T47D (cell line): ENCODE data around the gene FH.

ENCODE experiments used
- DNase-seq, 2 experiments: peaks; one replicate each; pipeline versions ENCODE4 v3.0.0 to v3.0.0-alpha.2; 2011 to 2012; ENCODE audit warnings: low read depth in 1 of 2, low spot score in 1 of 2
- JUND ChIP-seq: IDR thresholded peaks from 2 replicates; pipeline ENCODE4 v1.6.1; 2012; ENCODE audit warnings: low read depth
- in situ Hi-C: cut with HindIII; loops from 2 replicates; pipeline ENCODE4 v1.10.0; 2016; ENCODE audit warnings: low sequenced_read_pairs, low pct_unique_long_range_greater_than_20kb

The FH gene

DNA sequence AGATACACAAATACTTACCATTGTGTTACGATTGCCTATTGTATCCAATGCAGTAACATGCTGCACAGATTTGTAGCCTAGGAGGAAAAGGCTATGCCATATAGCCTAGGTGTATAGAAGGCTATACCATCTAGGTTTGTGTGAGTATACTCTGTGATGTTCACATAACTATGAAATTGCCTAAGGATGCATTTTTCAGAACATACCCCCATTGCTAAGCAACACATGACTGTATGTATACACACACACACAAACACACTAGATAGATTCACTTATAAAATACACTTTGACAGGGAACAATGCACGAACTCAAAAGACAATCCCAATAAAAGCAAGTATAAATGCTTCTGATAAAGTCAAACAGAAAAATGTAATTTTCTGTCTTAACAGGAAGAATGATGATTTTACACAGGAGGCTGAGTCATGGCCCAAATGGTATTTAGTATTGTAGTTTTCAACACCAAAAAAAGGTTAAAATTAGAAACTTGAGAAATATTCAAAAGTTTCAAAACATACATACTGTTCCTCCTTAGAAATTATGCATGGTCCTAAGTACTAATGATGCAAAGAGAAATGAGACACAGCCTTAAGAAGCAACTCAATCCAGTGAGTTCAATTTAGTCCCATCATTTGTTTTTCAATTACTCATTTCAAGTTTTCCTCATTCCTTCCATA lies 12.2 kb downstream of the FH start:
- no peak for DNase-seq
- TF ChIP-seq JUND: no peak
- in situ Hi-C loops: no loop called here

DNA sequence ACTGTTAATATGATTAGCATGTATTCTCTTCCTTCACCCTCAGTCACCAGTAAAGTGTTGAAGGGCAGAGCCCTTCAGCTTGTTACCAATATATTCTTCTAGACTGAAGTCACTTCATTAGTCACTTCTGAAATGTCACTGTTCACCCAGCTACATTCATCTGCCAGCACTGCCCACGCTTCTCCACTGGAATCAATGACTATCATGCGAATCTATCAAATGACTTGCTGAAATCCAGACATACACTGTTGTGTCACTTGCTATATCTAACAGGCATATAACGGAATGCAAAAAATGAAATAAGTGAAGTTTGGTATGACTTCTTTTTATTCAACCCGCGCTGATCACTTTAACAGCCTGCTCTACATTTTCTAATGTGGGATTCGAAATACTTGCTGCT lies 16.1 kb downstream of the FH start:
- in situ Hi-C loops: no loop called here
- no peak for TF ChIP-seq JUND
- DNase-seq: no peak

DNA sequence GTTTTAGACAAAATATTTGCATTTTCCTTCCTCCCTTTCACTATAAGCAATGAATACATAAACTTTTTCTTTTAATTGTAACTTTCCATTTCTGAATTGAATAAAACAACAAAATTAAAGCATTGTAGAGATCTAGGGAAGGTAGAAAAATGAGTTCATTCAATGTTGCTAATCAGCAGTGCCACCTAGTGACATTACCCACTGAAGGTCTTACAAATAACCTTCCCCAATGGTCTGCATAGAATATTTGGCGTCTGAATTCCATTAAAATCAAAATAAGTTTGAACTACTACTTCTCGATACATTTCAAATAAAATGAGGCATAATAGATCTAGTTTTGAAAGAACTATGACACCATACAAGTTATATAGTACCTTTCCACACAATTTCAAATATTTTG lies 19.6 kb downstream of the FH start:
- TF ChIP-seq JUND: no peak
- in situ Hi-C loops: no loop called here
- DNase-seq: peak; percentile 49 to 63

DNA sequence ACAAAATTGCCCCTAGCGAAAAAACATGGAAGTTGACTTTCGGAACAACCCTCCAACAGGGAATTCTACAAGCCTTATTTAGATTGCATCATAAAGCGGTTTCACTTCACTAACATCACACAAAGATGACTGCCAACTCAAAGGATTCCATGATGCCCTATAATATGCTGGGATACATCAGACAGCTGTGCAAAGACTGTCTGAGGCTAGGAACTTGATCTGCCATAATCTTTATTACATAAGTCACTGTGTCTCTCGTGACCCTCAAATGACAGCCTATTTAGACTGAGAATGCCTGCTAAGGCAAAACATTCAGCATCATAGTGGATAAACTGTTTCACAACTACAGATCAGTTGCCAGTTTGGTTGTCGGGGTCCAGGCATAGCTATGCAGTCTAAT lies 23.8 kb downstream of the FH start:
- no peak for TF ChIP-seq JUND
- in situ Hi-C loops: no loop called here
- no peak for DNase-seq

DNA sequence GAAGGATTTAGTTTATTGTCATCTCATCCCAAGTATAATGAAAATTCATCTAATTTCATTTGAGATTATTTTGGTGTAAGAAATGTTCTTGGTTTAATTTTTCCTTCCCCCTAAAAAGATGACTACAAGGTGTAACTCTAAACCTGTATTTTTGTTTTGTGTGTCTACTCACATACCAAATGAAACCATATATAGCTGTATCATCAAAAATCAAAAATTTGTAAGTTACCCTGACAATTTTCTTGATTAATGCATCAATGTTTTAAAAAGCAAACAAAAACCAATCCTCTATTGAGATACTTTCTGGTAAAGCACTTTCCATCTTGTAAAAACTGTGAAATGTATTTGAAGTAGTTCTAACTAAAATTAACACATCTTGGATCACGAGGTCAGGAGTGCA lies 30.8 kb downstream of the FH start:
- in situ Hi-C loops: no loop called here

DNA sequence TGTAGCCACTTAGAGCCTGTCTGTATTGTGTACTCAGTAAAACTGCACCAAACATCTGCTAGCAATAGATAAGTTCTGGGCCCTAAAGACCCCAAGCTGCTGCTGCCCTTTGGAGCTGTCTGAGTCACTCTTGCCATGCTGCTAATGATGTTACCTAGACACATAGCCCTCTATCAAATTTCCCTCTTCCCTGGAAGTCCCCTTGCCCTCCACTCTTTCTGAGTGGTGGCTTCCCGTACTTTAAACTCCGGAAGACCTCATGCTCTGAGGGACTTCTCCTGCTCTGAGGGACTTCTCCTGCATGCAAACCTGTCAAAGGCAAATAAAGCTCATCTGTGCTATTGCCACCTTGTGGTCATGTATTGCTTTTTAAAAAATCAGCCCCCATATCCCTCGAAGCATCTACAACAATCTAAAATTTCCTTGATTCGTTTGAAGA lies 34.0 kb downstream of the FH start:
- no peak for TF ChIP-seq JUND
- peak; percentile 15 to 51 for DNase-seq
- in situ Hi-C loops: no loop called here

More for the DNA sequence above, 30.8 kb downstream of the FH start:
- TF ChIP-seq JUND: no peak
- DNase-seq: no peak

DNA sequence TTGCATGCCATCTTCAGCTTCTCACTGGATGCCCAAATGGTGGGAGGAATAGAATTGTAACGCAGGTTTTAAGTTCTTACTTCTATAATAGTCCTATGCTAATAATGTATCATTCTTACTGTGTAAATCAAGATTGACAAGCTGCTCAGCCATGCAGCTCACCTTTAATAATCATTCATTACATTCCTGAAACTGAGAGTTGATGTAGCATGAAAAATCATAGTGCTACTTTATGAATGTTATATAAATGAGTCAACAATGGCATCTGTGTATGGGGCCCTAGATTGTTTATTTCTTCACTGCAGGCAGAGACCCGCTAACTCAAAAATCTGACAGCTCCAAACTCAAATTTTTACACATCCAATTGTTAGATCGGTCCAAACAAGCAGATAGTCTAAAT lies 34.4 kb downstream of the FH start:
- in situ Hi-C loops: no loop called here
- DNase-seq: no peak
- no peak for TF ChIP-seq JUND

DNA sequence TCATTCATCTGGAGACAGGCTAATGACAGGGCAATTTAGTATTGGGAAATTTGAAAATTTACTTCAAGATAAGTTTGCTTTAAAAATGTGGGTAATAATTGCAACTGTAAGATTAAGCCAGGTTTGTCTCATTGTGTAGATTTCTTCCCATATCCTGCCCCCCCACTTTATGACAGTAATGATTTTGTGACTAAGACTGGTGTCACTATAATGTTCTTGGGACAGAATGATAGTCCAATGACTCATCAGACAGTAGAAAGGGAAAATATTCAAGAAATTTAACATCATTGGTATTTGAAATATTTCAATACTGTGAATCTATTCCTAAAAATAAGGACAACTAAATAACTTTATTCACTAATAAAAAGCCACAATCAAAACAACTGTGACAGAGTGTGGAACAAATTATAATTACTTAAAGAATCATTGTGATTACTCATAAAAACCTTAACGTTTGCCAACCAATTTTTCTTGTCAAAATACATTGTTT lies 36.7 kb downstream of the FH start:
- no peak for DNase-seq
- in situ Hi-C loops: no loop called here

DNA sequence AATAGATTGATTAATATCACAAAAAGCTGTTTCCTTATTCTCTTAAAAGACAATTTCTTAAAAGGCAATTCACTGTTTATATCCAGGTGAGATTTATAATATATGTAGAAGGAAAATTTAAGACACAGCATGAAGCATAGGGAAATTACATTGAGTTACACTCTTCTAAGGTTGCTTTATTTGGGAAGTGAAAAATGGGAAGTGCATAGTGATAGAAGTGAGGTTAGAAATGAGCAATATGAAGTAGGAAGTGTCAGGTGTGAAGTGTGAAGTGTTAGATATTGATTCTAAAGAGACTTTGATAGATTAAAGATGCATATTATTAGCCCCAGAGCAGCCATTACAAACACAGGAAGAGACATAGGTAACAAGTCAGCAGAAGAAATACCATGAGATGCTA lies 40.3 kb downstream of the FH start:
- DNase-seq: no peak
- no peak for TF ChIP-seq JUND
- in situ Hi-C loops: no loop called here

More for the DNA sequence above, 36.7 kb downstream of the FH start:
- TF ChIP-seq JUND: no peak

DNA sequence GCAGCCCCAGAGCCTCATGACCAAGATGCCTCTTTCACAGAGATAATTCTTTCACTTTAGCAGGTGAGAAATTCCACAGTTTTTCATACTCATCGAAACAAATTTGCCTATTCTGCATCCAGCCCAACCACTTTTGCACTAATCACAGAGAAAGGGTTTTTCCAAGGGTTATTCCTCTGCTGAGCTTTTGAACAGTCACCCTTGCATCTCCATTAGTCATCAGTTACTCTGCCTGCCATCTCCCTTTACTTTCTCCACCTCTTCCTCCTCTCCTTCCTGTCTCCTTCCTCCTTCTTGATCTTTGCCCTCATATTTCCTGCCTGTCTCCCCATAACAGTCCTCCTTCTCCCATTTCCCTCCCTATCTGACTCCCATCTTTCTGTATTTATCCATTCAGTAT lies 43.9 kb downstream of the FH start:
- DNase-seq: no peak
- in situ Hi-C loops: no loop called here
- no peak for TF ChIP-seq JUND

DNA sequence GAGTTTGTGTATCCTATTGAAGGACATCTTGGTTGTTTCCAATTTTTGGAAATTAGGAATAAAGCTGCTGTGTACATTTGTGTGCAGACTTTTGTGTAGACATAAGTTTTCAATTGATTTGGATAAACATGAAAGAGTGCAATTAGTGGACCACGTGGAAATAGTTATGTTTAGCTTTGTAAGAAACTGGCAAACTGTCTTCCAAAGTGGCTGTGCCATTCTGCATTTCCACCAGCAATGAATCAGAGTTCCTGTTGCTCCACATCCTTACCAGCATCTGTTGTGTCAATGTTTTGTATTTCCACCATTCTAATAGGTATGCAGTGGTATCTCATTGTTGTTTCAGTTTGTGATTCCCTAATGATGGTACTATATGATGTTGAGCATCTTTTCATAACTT lies 46.5 kb downstream of the FH start:
- in situ Hi-C loops: no loop called here
- no peak for DNase-seq
- TF ChIP-seq JUND: no peak

DNA sequence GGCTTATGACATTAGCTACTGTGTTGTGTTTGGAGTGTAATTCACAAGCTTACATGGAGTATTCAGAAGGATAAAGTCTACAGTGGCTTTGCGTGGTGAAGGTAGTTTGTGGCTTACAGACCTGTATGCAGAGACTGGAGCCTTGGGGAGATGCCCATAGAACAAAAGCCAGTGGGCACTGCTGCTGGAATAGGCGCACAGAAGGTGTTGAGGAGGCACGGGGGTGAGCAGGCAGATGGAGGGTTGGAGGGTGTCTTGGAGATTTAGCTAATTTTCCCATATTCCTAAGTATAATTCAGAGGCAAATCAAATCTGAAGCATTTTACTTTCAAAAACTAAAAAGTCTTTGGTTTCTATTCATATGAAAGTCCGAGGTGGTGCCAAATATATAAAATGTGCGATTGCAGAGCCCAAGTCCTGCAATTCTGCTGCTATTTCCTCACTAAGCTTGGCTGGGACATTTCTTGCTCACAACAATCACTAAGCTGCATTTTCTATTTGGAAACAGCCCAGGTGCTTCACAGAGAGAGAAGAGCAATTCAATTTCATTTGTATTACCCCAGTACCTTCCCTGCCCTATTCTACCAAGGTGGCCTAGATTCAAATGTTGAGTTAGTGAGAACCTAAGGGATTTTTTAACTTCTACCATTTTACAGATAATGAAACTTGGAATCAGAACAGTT lies 48.5 kb downstream of the FH start:
- in situ Hi-C loops: no loop called here
- no peak for DNase-seq
- TF ChIP-seq JUND: no peak

DNA sequence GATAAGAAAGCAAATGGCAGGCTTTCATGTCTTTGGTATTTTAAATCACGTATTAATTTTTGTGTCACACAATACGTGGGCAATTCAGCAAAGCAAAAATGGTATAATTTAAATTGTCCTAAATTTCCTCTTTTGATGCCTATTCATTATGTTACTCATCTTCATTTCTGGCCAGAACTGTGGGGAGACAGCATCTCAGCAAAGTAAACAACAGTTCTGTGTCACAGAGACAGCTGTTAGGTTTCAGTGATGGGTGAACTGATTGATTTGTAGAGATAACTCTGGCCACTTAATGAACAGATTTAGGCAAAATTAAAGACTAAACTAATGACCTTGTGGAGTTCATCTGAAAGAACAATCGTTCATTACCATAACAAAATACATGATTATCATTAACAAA lies 49.2 kb downstream of the FH start:
- TF ChIP-seq JUND: no peak
- DNase-seq: no peak
- in situ Hi-C loops: no loop called here

DNA sequence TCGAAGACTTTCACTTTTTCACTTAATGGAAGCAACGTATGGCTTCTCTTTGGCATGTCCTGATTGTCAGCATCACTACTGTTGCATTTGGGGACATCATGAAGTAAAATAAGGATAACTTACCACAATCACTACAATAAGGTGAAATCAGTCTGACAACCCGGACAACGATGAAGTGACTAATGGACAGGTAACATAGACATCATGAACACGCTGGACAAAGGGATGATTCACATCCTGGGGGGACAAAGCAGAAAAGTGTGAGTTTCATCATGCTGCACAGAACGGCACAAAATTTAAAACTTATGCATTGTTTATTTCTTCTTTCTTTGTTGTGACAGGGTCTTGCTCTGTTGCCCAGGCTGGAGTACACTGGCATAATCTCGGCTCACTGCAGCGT lies 53.9 kb downstream of the FH start:
- DNase-seq: no peak
- no peak for TF ChIP-seq JUND
- in situ Hi-C loops: no loop called here
